Mesodermal cell (in vitro differentiated cells): ENCODE data around the gene CDHR5.

Experiments
- H3K27ac ChIP-seq: 2 replicates; pipeline ENCODE4 v1.7.0; 2013; ENCODE audit warnings: mild to moderate bottlenecking, low read depth, low read length, moderate library complexity; ENCODE audit not compliant: severe bottlenecking
- H3K36me3 ChIP-seq: 2 replicates; pipeline ENCODE4 v1.7.1; 2013; ENCODE audit warnings: mild to moderate bottlenecking, low read length, moderate library complexity; ENCODE audit not compliant: control insufficient read depth, insufficient read depth
- H3K4me1 ChIP-seq: one replicate; pipeline ENCODE4 v1.7.1; 2013; ENCODE audit warnings: mild to moderate bottlenecking, low read length; ENCODE audit not compliant: insufficient read depth, control insufficient read depth, poor library complexity, severe bottlenecking
- H3K4me3 ChIP-seq: 2 replicates; pipeline ENCODE4 v1.7.0; 2013; ENCODE audit warnings: low read length, control low read depth, mild to moderate bottlenecking; ENCODE audit not compliant: insufficient read depth, poor library complexity, severe bottlenecking; ENCODE audit errors: extremely low read depth
- H3K9me3 ChIP-seq: 2 replicates; pipeline ENCODE4 v1.7.1; 2013; ENCODE audit warnings: mild to moderate bottlenecking, low read length, moderate library complexity; ENCODE audit not compliant: control insufficient read depth
- WGBS, 2 experiments: methylation state at CpG; one replicate each; pipeline ENCODE4 v1.1.5; 2013; ENCODE audit warnings: missing lambda C conversion rate in 2 of 2; ENCODE audit not compliant: insufficient coverage in 2 of 2; 5-methylcytosine and 5-hydroxymethylcytosine counted together

Gene CDHR5

GRCh38 chr11:595400-595799 lies 29.4 kb downstream of the CDHR5 start:
- peaks cover 93% of the 10 kb centered on the region for H3K36me3 ChIP-seq
- H3K9me3 ChIP-seq, result no peaks in the 10 kb centered on the region
- WGBS, 2 experiments, result 98% methylated on average over 10 of the region's 10 CpGs
- no peaks in the 10 kb centered on the region for H3K4me1 ChIP-seq
- H3K4me3 ChIP-seq, result no peak overlapping the region
- H3K27ac ChIP-seq, result no peak overlapping the region

- Histone ChIP-seq H3K27ac (no peak overlapping the region), H3K9me3 (no peaks in the 10 kb centered on the region), H3K36me3 (peaks cover 94% of the 10 kb centered on the region), H3K4me3 (no peak overlapping the region), H3K4me1 (no peaks in the 10 kb centered on the region)
- 97% methylated on average over 15 to 21 of the region's 21 CpGs for WGBS, 2 experiments
Observed at GRCh38 chr11:593347-593746, 31.4 kb downstream of the CDHR5 start.

DNA sequence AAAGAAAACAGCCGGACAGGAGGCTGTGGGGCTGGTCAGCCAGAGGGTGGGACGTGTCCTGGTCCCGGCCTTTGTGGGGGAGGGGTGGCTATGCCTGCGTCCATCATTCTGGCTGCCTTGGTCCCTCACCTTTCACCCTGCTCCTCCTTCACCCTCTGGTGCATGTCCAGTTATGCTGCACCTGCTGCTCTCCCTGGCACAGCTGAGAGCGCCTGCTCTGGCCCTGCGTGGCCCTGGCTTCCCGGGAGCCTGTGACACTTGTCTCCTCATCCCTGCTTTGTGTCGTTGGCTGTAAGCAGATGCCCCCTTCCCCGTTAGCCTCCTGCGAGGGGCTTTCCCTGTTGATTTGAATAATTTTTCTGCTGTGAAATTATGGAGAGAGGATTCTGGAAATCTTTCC lies 31.8 kb downstream of the CDHR5 start:
- Histone ChIP-seq H3K9me3 (no peaks in the 10 kb centered on the region), H3K27ac (no peak overlapping the region), H3K36me3 (peaks cover 93% of the 10 kb centered on the region), H3K4me1 (peaks cover 3% of the 10 kb centered on the region), H3K4me3 (no peak overlapping the region)
- WGBS, 2 experiments, result 89 to 90% methylated on average over 5 to 7 of the region's 10 CpGs

DNA sequence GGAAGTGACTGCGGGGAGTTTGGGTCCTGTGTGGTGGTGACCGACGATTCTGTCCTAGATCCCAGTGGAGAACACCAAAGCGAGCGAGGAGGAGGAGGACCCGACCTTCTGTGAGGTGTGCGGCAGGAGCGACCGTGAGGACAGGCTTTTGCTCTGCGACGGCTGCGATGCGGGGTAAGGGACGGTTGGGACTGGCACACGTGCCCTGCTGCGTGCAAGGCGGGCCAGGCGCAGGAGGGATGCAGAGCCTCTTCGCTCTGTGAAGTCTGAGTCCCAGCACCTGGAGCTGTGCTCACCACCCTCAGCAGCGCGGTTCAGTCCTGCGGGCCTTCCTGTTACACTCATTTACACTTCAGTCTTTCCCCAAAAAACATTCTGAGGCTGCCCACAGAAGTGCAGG lies 32.3 kb downstream of the CDHR5 start:
- Histone ChIP-seq H3K27ac (no peak overlapping the region), H3K36me3 (peaks cover 94% of the 10 kb centered on the region), H3K9me3 (no peaks in the 10 kb centered on the region), H3K4me3 (no peak overlapping the region), H3K4me1 (peaks cover 7% of the 10 kb centered on the region)
- WGBS, 2 experiments, result 95 to 100% methylated on average over 19 to 22 of the region's 22 CpGs

DNA sequence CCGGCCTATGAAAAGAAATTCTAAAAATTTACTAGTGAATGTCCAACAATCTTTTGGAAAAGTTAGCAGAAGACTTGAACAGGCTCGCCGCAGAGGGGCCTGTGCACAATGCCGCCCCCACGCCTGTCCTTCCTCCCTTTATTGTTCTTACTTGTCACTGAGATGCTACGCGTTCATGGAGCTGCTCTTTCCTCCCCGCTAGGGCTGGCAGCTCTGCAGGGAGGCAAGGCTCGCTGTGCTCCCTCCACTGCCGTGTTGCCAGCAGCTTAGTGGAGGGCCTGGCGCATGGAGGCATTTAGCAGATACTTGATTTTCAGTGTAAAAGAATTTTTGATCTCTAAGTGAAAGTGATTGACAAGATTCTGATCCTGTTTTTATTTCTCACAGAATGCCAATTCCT lies 33.8 kb downstream of the CDHR5 start:
- Histone ChIP-seq H3K36me3 (peaks cover 95% of the 10 kb centered on the region), H3K27ac (no peak overlapping the region), H3K4me1 (peaks cover 13% of the 10 kb centered on the region), H3K9me3 (no peaks in the 10 kb centered on the region), H3K4me3 (no peak overlapping the region)
- WGBS, 2 experiments, result 89 to 93% methylated on average over 8 to 11 of the region's 11 CpGs

- Histone ChIP-seq H3K9me3 (no peaks in the 10 kb centered on the region), H3K4me1 (peaks cover 13% of the 10 kb centered on the region), H3K27ac (no peak overlapping the region), H3K4me3 (no peak overlapping the region), H3K36me3 (peaks cover 89% of the 10 kb centered on the region)
- WGBS, 2 experiments, result 96% methylated on average over 26 of the region's 26 CpGs
Observed at GRCh38 chr11:589798-590197, 35.0 kb downstream of the CDHR5 start.

DNA sequence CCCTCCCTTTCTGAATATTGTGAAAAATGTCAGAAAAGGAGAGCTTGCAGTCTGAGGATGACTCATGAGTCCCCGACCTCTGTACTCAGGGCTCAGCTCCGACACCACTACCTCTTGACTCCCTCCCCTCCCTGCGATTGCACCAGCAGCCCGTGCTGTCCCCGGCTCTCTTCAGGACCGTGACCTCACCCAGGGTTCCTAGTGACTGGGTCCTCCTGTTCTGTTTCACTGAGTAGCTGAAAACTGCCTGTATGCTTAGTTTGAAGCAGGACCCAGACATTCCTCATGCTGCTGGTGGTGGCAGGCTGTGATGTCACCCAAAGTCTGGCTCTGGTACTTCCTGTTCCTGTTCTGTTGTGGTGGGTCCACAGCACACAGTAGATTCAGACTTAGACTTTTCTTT lies 36.8 kb downstream of the CDHR5 start:
- H3K36me3 ChIP-seq, result peaks cover 85% of the 10 kb centered on the region
- H3K27ac ChIP-seq, result peak overlapping the region; percentile 69
- WGBS, 2 experiments, result 82 to 88% methylated on average over 3 to 6 of the region's 6 CpGs
- H3K4me3 ChIP-seq, result no peak overlapping the region
- peaks cover 13% of the 10 kb centered on the region for H3K4me1 ChIP-seq
- no peaks in the 10 kb centered on the region for H3K9me3 ChIP-seq

GRCh38 chr11:587546-587945 lies 37.2 kb downstream of the CDHR5 start:
- no peaks in the 10 kb centered on the region for H3K9me3 ChIP-seq
- 91 to 98% methylated on average over 5 to 8 of the region's 8 CpGs for WGBS, 2 experiments
- H3K4me3 ChIP-seq, result no peak overlapping the region
- H3K36me3 ChIP-seq, result peaks cover 85% of the 10 kb centered on the region
- peaks cover 13% of the 10 kb centered on the region for H3K4me1 ChIP-seq
- H3K27ac ChIP-seq, result peak overlapping the region; percentile 69

GRCh38 chr11:586376-587316 lies 38.1 kb downstream of the CDHR5 start:
- 96 to 98% methylated on average over 24 to 31 of the region's 32 CpGs for WGBS, 2 experiments
- no peaks in the 10 kb centered on the region for H3K9me3 ChIP-seq
- H3K4me1 ChIP-seq, result peaks cover 13% of the 10 kb centered on the region
- H3K27ac ChIP-seq, result no peak overlapping the region
- peaks cover 87% of the 10 kb centered on the region for H3K36me3 ChIP-seq
- H3K4me3 ChIP-seq, result no peak overlapping the region

DNA sequence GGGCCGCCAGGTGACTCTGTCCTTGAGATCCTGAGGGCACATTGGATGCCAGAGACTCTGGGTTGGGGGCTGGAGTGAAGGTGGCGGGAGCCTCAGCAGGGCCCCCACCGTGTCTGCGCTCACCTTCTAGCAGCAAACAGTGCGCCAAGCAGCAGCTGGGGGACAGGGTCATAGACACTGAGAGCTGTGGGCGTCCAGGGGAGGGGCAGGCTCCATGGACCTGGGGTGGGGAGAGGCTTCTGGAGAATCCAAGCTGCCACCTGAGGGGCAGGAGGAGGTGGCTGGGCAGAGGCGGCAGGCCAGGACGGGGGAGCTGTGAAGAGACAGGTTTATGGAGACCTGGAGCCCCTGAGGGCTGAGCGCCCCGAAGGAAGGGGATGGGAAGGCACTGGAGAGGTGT lies 40.5 kb downstream of the CDHR5 start:
- Histone ChIP-seq H3K27ac (no peak overlapping the region), H3K9me3 (no peaks in the 10 kb centered on the region), H3K4me1 (peaks cover 20% of the 10 kb centered on the region), H3K4me3 (no peak overlapping the region), H3K36me3 (peaks cover 75% of the 10 kb centered on the region)
- WGBS, 2 experiments, result 96 to 97% methylated on average over 7 to 8 of the region's 10 CpGs

GRCh38 chr11:581752-582151 lies 43.0 kb downstream of the CDHR5 start:
- Histone ChIP-seq H3K4me3 (no peak overlapping the region), H3K36me3 (peaks cover 64% of the 10 kb centered on the region), H3K4me1 (peaks cover 26% of the 10 kb centered on the region), H3K27ac (no peak overlapping the region), H3K9me3 (no peaks in the 10 kb centered on the region)
- WGBS, 2 experiments, result 94 to 96% methylated on average over 16 to 17 of the region's 17 CpGs
